Caki2 (cell line): Measurements from ENCODE around the gene EML6. TPM values are rescaled to one million over a fixed set of nuclear protein-coding genes. Genes with fewer than 3 reads are reported as not detected.

Experiments used
- DNase-seq: peaks from one replicate; pipeline ENCODE4 v3.0.0-alpha.2; 2015; ENCODE audit warnings: low read depth
- in situ Hi-C: cut with HindIII; loops from 2 replicates; pipeline ENCODE4 v1.10.0; 2016; ENCODE audit warnings: low sequenced_read_pairs, low pct_unique_long_range_greater_than_20kb, mixed read lengths
- total RNA-seq: library from RNA; depleted of rRNA; stranded (reverse); fragments of >200 nt; shearing (Covaris generic); gene quantifications from 2 replicates; pipeline ENCODE4 v1.2.3, GENCODE V29; 2014; ENCODE audit warnings: low replicate concordance

EML6 gene
- total RNA-seq, 1 experiment from 2014 or later: not detected

DNA sequence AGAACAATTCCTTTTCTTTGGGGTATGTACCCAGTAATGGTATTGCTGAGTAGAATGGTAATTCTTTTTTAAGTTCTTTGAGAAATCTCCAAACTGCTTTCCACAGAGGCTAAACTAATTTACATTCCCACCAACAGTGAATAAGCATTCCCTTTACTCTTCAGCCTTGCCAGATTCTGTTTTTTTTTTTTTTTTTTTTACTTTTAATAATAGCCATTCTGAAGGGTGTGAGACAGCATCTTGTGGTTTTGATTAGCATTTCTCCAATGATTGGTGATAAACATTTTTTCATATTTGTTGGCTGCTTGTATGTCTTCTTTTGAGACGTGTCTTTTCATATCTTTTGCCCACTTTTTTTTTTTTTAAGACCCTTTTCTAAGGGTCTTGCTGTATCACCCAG, 189.4 kb downstream of the EML6 start:
- in situ Hi-C loops: no loop called here
- no peak for DNase-seq

DNA sequence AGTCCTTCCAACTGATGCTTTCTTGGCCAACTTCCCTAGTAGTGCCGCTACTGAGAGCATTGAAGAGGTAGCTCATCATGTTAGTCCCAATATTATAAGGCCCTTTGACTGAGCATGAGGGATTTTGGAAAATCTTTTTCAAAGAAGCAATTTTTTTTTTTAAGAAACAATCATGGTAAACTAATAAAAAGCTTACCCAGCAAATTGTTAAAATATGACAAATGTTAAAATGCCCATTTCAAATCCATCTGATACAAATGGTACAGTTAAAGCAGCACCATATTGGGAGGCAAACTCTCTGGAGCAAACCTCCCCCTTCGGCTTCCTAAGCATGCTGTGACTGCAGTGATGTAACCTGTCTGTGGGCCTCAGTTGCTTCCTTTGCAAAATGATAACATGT, 191.2 kb downstream of the EML6 start:
- in situ Hi-C loops: no loop called here
- DNase-seq: no peak

DNA sequence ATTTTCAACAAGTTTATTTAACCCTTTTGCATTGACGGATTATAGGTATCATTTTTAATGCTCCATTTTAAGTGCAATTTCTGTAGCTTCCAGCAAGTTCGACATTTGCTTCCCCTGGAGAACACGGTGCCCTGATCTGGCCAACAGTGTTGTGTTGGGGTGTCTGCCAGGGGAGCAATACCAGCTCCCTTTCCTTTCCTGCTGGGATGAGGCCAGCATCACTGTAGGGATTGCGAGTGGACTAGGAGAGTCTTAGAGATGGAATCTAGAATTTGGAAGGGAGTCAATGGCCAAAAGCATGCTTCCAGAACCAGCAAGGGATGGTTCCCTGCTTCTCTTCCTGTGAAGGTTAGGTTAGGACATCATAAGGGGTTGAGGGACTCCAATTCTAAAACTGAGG, 191.6 kb downstream of the EML6 start:
- DNase-seq: no peak
- in situ Hi-C loops: no loop called here

DNA sequence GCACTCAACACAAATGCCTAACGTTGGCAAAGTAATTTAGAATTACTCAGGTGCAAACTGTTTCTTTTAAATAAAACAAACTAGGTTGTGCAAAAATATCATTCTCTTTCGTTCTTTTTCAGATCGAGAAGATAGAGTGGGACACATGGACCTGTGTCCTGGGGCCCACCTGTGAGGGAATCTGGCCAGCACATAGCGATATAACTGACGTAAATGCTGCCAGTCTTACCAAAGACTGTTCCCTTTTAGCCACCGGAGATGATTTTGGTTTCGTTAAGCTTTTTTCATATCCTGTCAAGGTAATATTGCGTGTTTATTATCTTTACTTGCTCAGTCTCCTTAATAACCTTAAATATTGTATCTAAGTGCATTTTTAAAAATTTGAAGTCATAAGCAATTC, 193.2 kb downstream of the EML6 start:
- no peak for DNase-seq
- in situ Hi-C loops: no loop called here

DNA sequence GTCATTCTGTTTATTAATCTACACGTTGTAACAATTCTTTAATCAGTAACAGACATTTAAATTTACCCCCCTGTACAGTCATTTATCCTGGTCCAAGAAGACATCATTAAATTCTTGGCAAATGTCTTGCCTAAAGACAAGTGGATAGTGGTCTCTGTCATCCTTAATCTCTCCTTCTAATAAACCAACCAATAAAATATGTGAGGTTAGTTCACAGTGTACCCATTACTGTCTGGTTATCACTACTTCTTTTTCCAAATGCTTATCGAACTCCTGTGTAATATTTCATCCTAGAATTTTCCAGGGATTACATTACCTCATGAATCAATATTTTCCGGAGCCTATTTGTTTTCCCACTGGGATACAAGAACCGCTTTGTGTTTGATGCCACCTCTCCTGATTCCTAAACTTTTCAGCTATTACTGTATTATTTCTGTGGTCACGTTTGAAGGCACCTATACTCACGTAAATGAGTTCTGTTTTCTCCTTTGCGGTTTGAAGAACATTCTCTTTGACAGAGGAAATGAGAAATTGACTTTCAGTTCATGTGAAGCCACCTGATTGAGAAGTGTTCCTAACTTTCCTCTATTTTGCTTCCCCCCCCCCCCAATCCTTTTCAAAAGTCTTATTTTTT, 195.3 kb downstream of the EML6 start:
- in situ Hi-C loops: no loop called here
- no peak for DNase-seq

DNA sequence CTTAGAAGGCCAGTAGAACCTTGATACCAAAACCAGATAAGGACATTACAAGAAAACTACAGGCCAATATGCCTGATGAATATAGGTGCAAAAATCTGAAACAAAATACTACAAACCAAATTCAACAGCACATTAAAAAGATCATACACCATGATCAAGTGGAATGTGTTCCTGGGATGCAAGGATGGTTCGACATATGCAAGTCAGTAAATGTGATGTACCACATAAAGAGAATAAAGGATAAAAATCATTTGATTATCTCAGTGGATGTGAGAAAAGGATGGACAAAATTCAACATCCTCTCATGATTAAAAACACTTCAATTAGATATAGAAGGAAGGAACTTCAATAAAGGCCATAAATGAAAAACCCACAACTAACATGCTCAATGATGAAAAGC, 197.2 kb downstream of the EML6 start:
- in situ Hi-C loops: no loop called here

DNA sequence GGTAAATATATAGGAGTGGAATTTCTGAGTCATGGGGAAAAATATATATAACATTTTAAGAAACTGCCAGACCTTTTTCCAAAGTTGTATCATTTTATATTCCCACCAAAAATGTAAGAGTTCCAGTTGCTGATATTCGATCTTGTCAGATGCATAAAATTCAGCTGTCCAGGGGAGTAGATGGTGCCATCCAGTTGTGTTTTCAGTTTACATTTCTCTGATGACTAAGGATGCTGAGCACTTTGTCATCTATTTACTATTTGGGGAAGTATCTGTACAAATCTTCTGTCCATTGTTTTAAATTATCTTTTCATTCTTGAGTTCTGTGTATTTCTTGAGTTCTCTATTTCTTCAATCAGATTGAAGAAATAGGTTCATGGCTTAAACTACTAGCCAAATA, 200.7 kb downstream of the EML6 start:
- DNase-seq: no peak
- in situ Hi-C loops: no loop called here

More for the DNA sequence above, 197.2 kb downstream of the EML6 start:
- DNase-seq: no peak

DNA sequence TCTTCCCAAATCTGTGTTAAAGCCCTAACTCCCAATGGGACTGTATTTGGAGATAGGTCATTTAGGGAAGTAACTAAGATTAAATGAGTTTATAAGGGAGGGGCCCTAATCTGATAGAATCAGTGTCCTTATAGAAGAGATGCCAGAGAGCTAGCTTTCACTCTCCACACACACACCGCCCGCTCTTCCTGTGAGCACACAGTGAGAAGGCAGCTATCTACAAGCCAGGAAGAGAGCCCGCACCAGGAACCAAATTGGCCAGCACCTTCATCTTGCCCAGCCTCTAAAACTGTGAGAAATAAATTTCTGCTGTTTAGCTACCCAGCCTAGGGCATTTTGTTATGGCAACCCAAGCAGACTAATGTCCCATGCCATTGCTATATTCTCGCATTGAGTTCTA, 201.6 kb downstream of the EML6 start:
- in situ Hi-C loops: no loop called here
- DNase-seq: no peak

DNA sequence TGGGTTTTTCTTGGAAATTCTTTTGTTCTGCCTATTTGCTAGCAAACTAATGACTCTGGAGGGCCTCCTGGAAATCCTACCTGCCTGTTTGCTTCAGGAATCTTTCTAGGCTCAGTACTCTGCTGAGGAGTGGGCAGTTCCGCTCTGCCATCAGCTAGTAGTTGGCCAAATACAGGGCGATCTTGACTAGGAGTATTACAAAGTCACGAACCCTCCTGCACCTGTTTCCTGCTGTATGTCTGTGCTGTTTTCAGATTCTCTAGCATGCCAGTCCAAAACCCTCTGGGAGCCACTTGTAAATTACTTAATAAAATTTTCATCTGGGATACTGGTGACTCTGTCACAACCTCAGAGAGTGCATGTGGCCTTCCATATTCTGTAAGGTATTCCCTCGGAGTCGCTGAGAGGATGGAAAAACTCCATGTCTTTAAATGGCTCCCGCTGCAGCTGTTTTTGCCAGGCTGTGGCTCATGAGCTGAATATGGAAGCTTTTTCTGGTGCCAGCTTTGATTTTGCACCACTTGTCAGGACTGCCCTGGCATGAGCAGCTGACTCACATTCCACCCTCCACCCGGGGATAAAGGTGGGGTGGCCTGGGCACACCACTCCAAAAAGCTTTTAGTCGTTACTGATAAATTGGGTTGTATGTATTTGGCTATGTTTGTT, 203.8 kb downstream of the EML6 start:
- in situ Hi-C loops: no loop called here
- DNase-seq: no peak

DNA sequence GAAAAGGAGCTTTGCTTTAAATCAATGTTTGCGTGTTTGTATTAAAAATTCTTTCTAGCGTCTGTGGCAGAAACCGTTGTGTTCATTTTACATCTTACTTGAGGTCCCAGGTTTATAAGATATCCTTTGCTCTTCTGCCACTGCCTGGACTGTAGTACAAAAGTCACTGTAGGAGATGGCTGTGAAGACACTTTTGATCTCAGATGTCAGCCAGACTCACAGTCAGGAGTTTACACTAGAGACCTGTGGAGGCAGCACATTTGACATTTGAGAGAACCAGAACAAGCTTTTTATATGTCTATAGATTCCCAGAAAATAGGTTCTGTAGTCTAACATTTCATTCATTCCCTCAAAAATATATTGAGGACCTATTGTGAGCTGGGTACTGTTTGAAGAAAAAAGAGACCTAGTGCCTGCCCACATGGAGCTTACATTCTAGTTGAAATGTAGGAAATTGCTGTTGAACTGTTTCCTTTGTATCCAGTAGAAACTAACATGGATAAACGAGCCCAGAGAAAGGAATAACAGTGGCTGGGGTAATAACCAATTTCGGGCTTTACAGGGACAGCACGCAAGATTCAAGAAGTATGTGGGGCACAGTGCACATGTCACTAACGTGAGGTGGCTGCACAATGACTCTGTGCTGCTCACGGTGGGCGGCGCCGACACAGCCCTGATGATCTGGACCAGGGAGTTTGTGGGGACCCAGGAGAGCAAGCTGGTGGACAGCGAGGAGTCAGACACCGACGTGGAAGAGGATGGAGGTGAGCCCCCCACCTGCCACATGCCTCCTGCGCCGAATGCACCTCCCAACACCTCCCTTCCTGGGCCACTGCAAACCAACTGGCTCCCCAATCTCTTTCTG, 204.5 kb downstream of the EML6 start:
- no peak for DNase-seq
- in situ Hi-C loops: no loop called here

DNA sequence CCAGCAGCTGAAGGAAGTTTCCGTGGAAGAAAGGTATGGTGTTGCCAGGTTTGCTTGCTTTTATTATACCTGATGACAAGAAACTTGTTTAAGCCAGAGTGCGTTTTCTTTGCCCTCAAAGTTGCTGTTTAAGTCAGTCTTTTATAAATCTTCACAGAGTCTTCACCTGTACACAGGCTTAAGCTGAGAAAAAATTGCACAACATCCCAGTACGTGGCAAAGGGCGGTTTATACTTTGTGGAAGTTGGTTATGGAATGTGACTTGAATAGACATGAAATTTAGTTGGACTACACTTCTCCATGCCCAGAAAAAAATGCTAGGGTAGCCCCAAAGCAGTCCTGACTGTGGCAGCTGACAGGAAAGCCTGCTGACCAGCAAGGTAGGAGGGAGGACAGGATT, 205.3 kb downstream of the EML6 start:
- no peak for DNase-seq
- in situ Hi-C loops: no loop called here

DNA sequence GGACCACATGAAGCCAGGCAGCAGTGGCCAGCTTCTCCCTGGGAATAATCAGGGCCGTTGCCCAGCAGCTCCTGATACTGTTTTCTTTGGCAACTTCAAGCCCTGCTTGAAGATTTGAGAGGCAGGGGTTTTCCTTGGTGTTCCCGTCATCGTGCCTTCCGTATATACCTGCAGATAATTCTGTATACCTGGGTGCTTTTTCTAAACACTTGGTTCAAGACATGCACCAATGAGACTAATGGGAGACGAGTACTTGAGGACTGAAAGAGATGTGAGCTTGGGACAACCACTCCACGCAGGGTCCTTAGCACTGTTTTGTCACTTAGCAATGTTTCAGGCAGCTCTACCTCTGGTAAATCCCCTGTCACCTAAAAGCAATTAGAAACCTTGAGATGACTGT, 208.0 kb downstream of the EML6 start:
- no peak for DNase-seq
- in situ Hi-C loops: no loop called here

DNA sequence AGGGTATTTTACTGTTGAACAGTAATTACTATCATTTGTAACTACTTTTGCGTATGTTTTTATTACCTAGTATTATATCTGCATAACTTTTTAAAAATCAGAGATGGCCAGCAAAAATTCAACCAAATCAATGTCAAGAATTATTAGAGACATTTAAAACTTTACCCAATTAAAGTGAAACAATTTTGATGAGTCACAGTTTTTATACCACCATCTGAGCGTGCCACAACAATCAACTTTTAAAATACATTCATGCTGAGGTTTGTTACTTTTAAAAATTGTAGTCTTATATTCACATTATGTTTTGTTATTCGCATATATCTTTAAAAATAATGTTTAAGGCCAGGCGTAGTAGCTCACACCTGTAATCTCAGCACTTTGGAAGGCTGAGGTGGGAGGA, 211.9 kb downstream of the EML6 start:
- no peak for DNase-seq
- in situ Hi-C loops: no loop called here

DNA sequence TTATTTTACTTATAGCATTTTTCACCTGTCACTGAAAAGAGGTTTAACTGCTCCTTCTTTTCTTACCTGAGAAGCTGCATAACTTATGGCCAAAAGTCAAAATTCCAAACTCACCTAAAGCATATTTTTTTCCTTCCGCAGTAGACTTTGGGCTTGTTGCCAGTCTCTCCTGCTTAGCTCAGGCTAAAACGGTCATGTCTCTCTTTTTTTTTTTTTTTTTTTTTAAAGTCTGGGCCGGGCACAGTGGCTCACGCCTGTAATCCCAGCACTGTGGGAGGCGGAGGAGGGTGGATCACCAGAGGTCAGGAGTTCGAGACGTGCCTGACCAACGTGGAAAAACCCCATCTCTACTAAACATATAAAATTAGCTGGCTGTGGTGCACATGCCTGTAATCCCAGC, 213.3 kb downstream of the EML6 start:
- in situ Hi-C loops: no loop called here
- DNase-seq: no peak

DNA sequence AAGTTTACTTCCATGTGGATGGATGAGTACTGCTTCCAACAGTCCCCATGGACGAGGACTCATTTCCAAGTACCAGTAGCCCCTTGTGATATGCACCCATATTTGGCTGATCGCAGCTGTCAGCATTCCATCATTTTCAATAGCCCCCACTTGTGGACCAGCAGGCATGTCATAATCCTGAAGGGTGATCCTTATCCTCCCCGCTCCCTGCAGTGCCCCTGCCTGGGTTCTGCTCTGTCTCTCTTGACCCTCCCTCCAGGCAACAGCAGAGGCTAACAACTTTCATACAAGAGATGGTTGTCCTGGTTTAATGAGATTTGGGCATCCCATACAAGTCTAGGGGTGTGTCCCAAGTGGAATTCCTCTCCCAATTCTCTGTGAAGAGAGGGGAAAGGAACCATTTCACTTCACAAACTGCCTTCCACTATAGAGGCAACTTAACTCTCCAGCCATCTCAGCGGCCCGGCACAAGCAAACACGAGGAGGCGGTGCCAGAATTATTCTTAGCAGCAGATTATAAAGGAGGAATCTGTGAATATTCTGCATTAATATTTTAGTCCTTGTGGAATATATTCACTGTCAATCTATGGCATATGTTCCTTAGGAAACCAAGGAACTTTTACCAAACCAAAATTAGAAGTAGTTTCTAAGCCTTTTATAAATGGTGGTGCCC, 216.1 kb downstream of the EML6 start:
- in situ Hi-C loops: no loop called here
- no peak for DNase-seq

DNA sequence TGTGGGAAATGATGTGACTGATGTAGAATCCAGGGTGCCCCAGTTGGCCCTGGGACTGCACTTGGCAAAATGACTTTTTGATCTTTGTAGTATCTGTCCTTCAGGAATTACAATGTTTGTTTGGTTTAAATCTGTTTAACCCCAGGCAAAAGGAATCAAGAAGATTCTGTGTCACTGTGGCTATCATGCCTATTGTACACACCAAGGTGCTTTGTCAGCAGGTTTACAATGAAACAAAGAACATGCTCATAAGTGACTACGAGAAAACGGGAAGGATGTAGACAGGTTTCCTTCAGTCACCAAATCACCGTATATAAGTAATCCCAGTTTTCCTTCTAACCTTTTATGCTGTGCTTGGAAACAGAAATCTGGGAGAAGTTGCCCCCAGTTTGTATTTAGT, 217.3 kb downstream of the EML6 start:
- DNase-seq: no peak
- in situ Hi-C loops: no loop called here

DNA sequence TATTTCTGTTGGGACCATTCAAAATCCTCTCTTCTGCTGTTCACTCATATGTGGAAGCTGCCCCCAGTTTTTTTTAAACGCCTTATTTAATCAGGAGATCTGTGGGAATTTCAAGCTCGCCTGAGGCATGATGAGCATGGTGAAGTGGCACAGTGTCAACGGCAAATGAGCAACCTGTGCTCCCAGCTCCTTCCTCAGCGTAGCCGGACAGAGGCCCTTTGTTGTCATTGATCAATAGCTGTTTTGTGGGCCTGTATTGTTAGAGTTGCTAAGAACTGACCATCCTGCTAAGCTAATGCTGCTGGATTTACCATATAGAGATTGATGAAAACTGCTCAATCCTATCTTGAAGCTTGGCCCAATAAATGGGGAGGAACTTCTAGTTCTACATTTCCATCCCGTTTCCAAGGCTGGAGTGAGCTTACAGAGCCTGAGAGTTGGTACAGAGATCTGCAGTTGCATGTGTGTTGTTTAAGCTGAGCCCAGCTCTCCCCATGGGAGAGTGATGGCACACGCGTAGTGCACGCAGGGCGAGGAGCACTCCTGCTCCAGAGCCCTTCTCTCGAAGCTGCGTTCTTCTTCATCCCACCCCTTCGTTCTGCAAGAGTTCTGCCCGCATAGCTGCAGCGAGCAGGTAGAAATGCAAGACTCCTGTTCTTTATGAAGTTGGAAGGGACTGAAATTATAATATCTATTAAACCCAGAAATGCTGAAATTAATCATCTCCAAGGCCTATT, 218.0 kb downstream of the EML6 start:
- in situ Hi-C loops: no loop called here
- DNase-seq: no peak

DNA sequence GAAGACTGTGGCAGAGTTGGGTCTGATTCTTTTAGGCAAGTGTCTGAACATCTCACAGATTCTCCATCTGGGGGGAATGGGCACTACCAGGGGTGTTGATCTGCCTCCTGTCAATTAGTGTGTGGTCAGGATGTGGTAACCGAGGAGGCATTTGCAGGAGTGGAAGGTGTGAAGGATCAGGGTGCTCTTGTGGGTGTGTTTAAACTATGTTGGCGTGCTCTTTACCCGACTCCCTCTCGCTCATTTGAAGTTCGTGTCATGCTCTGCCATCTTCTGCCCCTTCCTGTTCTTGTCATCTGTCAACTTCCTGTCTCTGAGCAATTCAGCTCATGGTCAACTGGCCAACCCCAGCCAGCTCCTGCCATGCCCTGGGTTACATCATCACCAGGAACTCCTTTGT, 218.9 kb downstream of the EML6 start:
- in situ Hi-C loops: no loop called here
- no peak for DNase-seq
